ENCODE results near the gene NREP. TPM values are rescaled to one million over a fixed set of nuclear protein-coding genes. Genes with fewer than 3 reads are reported as not detected.
A peak's percentile ranks its signal among the peaks of the same experiment; 100 is the strongest.
"Not testable (repeated sequence)": the region's sequence is repeated elsewhere in the genome, so short reads cannot be mapped to it uniquely, and the experiment has no call there.

The NREP gene
- total RNA-seq, 5 donors from 2014 or later (not counting 1 experiment from before 2014, with no cell fraction given): 2.1 to 9.0 (median 4.6) TPM

- WGBS (ENCODE audit: insufficient coverage): 97% methylated on average over 3 of the region's 3 CpGs
- Mint-ChIP-seq H3K9me3 (peaks cover 14 to 22% (median 21%) of the 10 kb centered on the region in 3 donors), H3K27me3 (peaks cover 7 to 23% of the 10 kb centered on the region in 2 donors)
- H3K27ac ChIP-seq (ENCODE audit: low read length); H3K4me3 ChIP-seq (ENCODE audit: control insufficient read depth in 1 of 2, extremely low read depth in 1 of 2, low read length in 1 of 2); H3K4me1 Mint-ChIP-seq; H3K36me3 ChIP-seq (ENCODE audit: control insufficient read depth in 2 of 2, extremely low read depth in 1 of 2, insufficient read depth in 1 of 2, low read length in 1 of 2); H3K27me3 ChIP-seq (replicated peaks in 1 of 2; ENCODE audit: control insufficient read depth in 2 of 2, extremely low read depth in 1 of 2, insufficient read depth in 2 of 2, low read length in 1 of 2); H3K9me3 ChIP-seq; H3K36me3 Mint-ChIP-seq; H3K4me3 Mint-ChIP-seq; POLR2A ChIA-PET; H3K27ac Mint-ChIP-seq; ATAC-seq (replicated peaks in 1 of 4); H3K4me1 ChIP-seq (ENCODE audit: control insufficient read depth in 1 of 2, extremely low read depth in 1 of 2, insufficient read depth in 2 of 2, low read length in 2 of 2); CTCF ChIA-PET; DNase-seq: not testable (repeated sequence)
Observed at GRCh38 chr5:111716789-111717188, 40.2 kb downstream of the NREP start.

- Mint-ChIP-seq H3K9me3 (peaks cover 5 to 7% (median 6%) of the 10 kb centered on the region in 3 donors), H3K36me3 (no peaks in the 10 kb centered on the region), H3K4me3 (no peak overlapping the region), H3K4me1 (peaks cover 5 to 12% (median 6%) of the 10 kb centered on the region in 3 donors), H3K27ac (no peak overlapping the region), H3K27me3 (peaks cover 0 to under 1% of the 10 kb centered on the region in 2 donors)
- H3K4me3 ChIP-seq (ENCODE audit: control insufficient read depth in 1 of 2, extremely low read depth in 1 of 2, low read length in 1 of 2): no peak overlapping the region
- no peaks in the 10 kb centered on the region for H3K36me3 ChIP-seq (ENCODE audit: control insufficient read depth in 2 of 2, extremely low read depth in 1 of 2, insufficient read depth in 1 of 2, low read length in 1 of 2)
- WGBS (ENCODE audit: insufficient coverage): no CpG with 5 or more reads among the region's 1 CpG
- no peaks in the 10 kb centered on the region for H3K9me3 ChIP-seq
- DNase-seq (no peak), ATAC-seq (replicated peaks in 1 of 4) (no peak)
- H3K27ac ChIP-seq (ENCODE audit: low read length): no peak overlapping the region
- ChIA-PET POLR2A (no interaction called here), CTCF (no interaction called here)
- H3K27me3 ChIP-seq (replicated peaks in 1 of 2; ENCODE audit: control insufficient read depth in 2 of 2, extremely low read depth in 1 of 2, insufficient read depth in 2 of 2, low read length in 1 of 2): no peaks in the 10 kb centered on the region
- peaks cover 3 to 6% of the 10 kb centered on the region in 2 experiments for H3K4me1 ChIP-seq (ENCODE audit: control insufficient read depth in 1 of 2, extremely low read depth in 1 of 2, insufficient read depth in 2 of 2, low read length in 2 of 2)
Observed at GRCh38 chr5:111707630-111708164, 49.3 kb downstream of the NREP start.

GRCh38 chr5:111706345-111706744 is 50.6 kb downstream of the NREP start:
- H3K9me3 ChIP-seq: no peaks in the 10 kb centered on the region
- CTCF ChIA-PET: no interaction called here
- H3K27me3 ChIP-seq (replicated peaks in 1 of 2; ENCODE audit: control insufficient read depth in 2 of 2, extremely low read depth in 1 of 2, insufficient read depth in 2 of 2, low read length in 1 of 2): no peaks in the 10 kb centered on the region
- POLR2A ChIA-PET: interaction anchor here in 1 of 2 donors (0.7 kb wide), 1 partner anchor 237 kb away, joined by 3 read pairs; no protein-coding TSS in a partner anchor
- Mint-ChIP-seq H3K27ac (no peak overlapping the region), H3K9me3 (no peaks in the 10 kb centered on the region), H3K27me3 (no peaks in the 10 kb centered on the region), H3K4me1 (peaks cover 5 to 12% (median 6%) of the 10 kb centered on the region in 3 donors), H3K36me3 (no peaks in the 10 kb centered on the region), H3K4me3 (no peak overlapping the region)
- no peak overlapping the region for H3K27ac ChIP-seq (ENCODE audit: low read length)
- H3K36me3 ChIP-seq (ENCODE audit: control insufficient read depth in 2 of 2, extremely low read depth in 1 of 2, insufficient read depth in 1 of 2, low read length in 1 of 2): no peaks in the 10 kb centered on the region
- H3K4me3 ChIP-seq (ENCODE audit: control insufficient read depth in 1 of 2, extremely low read depth in 1 of 2, low read length in 1 of 2): no peak overlapping the region
- peaks cover 3 to 6% of the 10 kb centered on the region in 2 experiments for H3K4me1 ChIP-seq (ENCODE audit: control insufficient read depth in 1 of 2, extremely low read depth in 1 of 2, insufficient read depth in 2 of 2, low read length in 2 of 2)
- WGBS (ENCODE audit: insufficient coverage): 63% methylated on average over 1 of the region's 4 CpGs
- DNase-seq (no peak), ATAC-seq (replicated peaks in 1 of 4) (no peak)

GRCh38 chr5:111704452-111705085 is 52.4 kb downstream of the NREP start:
- H3K4me1 Mint-ChIP-seq: peaks cover 5 to 12% (median 6%) of the 10 kb centered on the region in 3 donors
- 33% methylated on average over 1 of the region's 2 CpGs for WGBS (ENCODE audit: insufficient coverage)
- no peaks in the 10 kb centered on the region for H3K36me3 Mint-ChIP-seq
- H3K9me3 ChIP-seq: no peaks in the 10 kb centered on the region
- peaks cover 3 to 6% of the 10 kb centered on the region in 2 experiments for H3K4me1 ChIP-seq (ENCODE audit: control insufficient read depth in 1 of 2, extremely low read depth in 1 of 2, insufficient read depth in 2 of 2, low read length in 2 of 2)
- DNase-seq (no peak), ATAC-seq (replicated peaks in 1 of 4) (no peak)
- H3K27ac Mint-ChIP-seq: no peak overlapping the region
- POLR2A ChIA-PET: no interaction called here
- H3K9me3 Mint-ChIP-seq: no peaks in the 10 kb centered on the region
- no peak overlapping the region for H3K4me3 Mint-ChIP-seq
- H3K4me3 ChIP-seq (ENCODE audit: control insufficient read depth in 1 of 2, extremely low read depth in 1 of 2, low read length in 1 of 2): no peak overlapping the region
- H3K27ac ChIP-seq (ENCODE audit: low read length): no peak overlapping the region
- peaks cover 0 to 1% of the 10 kb centered on the region in 2 donors for H3K27me3 Mint-ChIP-seq
- H3K36me3 ChIP-seq (ENCODE audit: control insufficient read depth in 2 of 2, extremely low read depth in 1 of 2, insufficient read depth in 1 of 2, low read length in 1 of 2): no peaks in the 10 kb centered on the region
- CTCF ChIA-PET: no interaction called here
- H3K27me3 ChIP-seq (replicated peaks in 1 of 2; ENCODE audit: control insufficient read depth in 2 of 2, extremely low read depth in 1 of 2, insufficient read depth in 2 of 2, low read length in 1 of 2): no peaks in the 10 kb centered on the region

GRCh38 chr5:111703662-111704061 is 53.3 kb downstream of the NREP start:
- H3K9me3 ChIP-seq: no peaks in the 10 kb centered on the region
- H3K4me3 ChIP-seq (ENCODE audit: control insufficient read depth in 1 of 2, extremely low read depth in 1 of 2, low read length in 1 of 2): no peak overlapping the region
- Mint-ChIP-seq H3K4me3 (peak overlapping the region in 1 of 3 donors; percentile 37), H3K27me3 (peaks cover 0 to 5% of the 10 kb centered on the region in 2 donors), H3K27ac (no peak overlapping the region), H3K36me3 (no peaks in the 10 kb centered on the region), H3K4me1 (peaks cover 5 to 12% (median 6%) of the 10 kb centered on the region in 3 donors), H3K9me3 (no peaks in the 10 kb centered on the region)
- peak in 2 of 4 experiments; percentile 43 to 71 for ATAC-seq (replicated peaks in 1 of 4)
- H3K4me1 ChIP-seq (ENCODE audit: control insufficient read depth in 1 of 2, extremely low read depth in 1 of 2, insufficient read depth in 2 of 2, low read length in 2 of 2): peaks cover 3 to 6% of the 10 kb centered on the region in 2 experiments
- 0% methylated on average over 1 of the region's 3 CpGs for WGBS (ENCODE audit: insufficient coverage)
- ChIA-PET POLR2A (interaction anchor here in 1 of 2 donors (0.5 kb wide), 1 partner anchor 21 kb away, joined by 5 read pairs; no protein-coding TSS in a partner anchor), CTCF (no interaction called here)
- H3K27me3 ChIP-seq (replicated peaks in 1 of 2; ENCODE audit: control insufficient read depth in 2 of 2, extremely low read depth in 1 of 2, insufficient read depth in 2 of 2, low read length in 1 of 2): no peaks in the 10 kb centered on the region
- peak in 1 of 35 experiments; percentile 21 for DNase-seq
- no peak overlapping the region for H3K27ac ChIP-seq (ENCODE audit: low read length)
- no peaks in the 10 kb centered on the region for H3K36me3 ChIP-seq (ENCODE audit: control insufficient read depth in 2 of 2, extremely low read depth in 1 of 2, insufficient read depth in 1 of 2, low read length in 1 of 2)

GRCh38 chr5:111699976-111700375 is 57.0 kb downstream of the NREP start:
- no peak overlapping the region for H3K4me3 ChIP-seq (ENCODE audit: control insufficient read depth in 1 of 2, extremely low read depth in 1 of 2, low read length in 1 of 2)
- ChIA-PET POLR2A (no interaction called here), CTCF (no interaction called here)
- DNase-seq: no peak
- Mint-ChIP-seq H3K4me3 (no peak overlapping the region), H3K27me3 (peaks cover 0 to 8% of the 10 kb centered on the region in 2 donors), H3K27ac (no peak overlapping the region), H3K4me1 (peaks cover 5 to 12% (median 6%) of the 10 kb centered on the region in 3 donors), H3K36me3 (no peaks in the 10 kb centered on the region), H3K9me3 (no peaks in the 10 kb centered on the region)
- no peaks in the 10 kb centered on the region for H3K36me3 ChIP-seq (ENCODE audit: control insufficient read depth in 2 of 2, extremely low read depth in 1 of 2, insufficient read depth in 1 of 2, low read length in 1 of 2)
- no peak for ATAC-seq (replicated peaks in 1 of 4)
- H3K27me3 ChIP-seq (replicated peaks in 1 of 2; ENCODE audit: control insufficient read depth in 2 of 2, extremely low read depth in 1 of 2, insufficient read depth in 2 of 2, low read length in 1 of 2): peaks cover 0 to 2% of the 10 kb centered on the region in 2 experiments
- 82% methylated on average over 4 of the region's 6 CpGs for WGBS (ENCODE audit: insufficient coverage)
- peaks cover 3 to 6% of the 10 kb centered on the region in 2 experiments for H3K4me1 ChIP-seq (ENCODE audit: control insufficient read depth in 1 of 2, extremely low read depth in 1 of 2, insufficient read depth in 2 of 2, low read length in 2 of 2)
- H3K9me3 ChIP-seq: no peaks in the 10 kb centered on the region
- no peak overlapping the region for H3K27ac ChIP-seq (ENCODE audit: low read length)
